GM12891 (cell line): ENCODE data around the gene RBM46.
"Not testable (repeated sequence)": the region's sequence is repeated elsewhere in the genome, so short reads cannot be mapped to it uniquely, and the experiment has no call there.

Experiments
- DNase-seq: peaks from one replicate; pipeline ENCODE4 v3.0.0; 2011; ENCODE audit warnings: low spot score; ENCODE audit not compliant: insufficient read length
- FAIRE-seq: peaks from 2 replicates; lab custom pipeline; 2011; peaks lifted over from hg19 to GRCh38; lab: Jason Lieb, UNC
- PAX5 ChIP-seq: IDR thresholded peaks from 2 replicates; pipeline ENCODE4 v1.6.1; 2011; ENCODE audit warnings: low read length, moderate library complexity, mild to moderate bottlenecking; ENCODE audit not compliant: insufficient read depth, severe bottlenecking
- POLR2A ChIP-seq: IDR thresholded peaks from 2 replicates; pipeline ENCODE4 v1.6.1; 2011; ENCODE audit warnings: low read depth, low read length, control low read depth
- POLR2AphosphoS5 ChIP-seq: IDR thresholded peaks from 2 replicates; pipeline ENCODE4 v1.6.1; 2011; ENCODE audit warnings: low read depth, low read length, control low read depth
- POU2F2 ChIP-seq: IDR thresholded peaks from 2 replicates; pipeline ENCODE4 v1.6.1; 2011; ENCODE audit warnings: low read depth, mild to moderate bottlenecking, control low read depth, low read length, moderate library complexity
- SPI1 ChIP-seq: IDR thresholded peaks from 2 replicates; pipeline ENCODE4 v1.6.1; 2011; ENCODE audit warnings: low read depth, low read length, control low read depth
- TAF1 ChIP-seq: IDR thresholded peaks from 2 replicates; pipeline ENCODE4 v1.6.1; 2011; ENCODE audit warnings: low read depth, low read length, control low read depth

The RBM46 gene

GRCh38 chr4:154822775-154823174, 41.7 kb downstream of the RBM46 start:
- FAIRE-seq (no peak), DNase-seq (no peak)
- TF ChIP-seq PAX5, result no peak
- no peak for TF ChIP-seq POLR2AphosphoS5
- TF ChIP-seq POLR2A, result no peak
- no peak for TF ChIP-seq SPI1
- no peak for TF ChIP-seq TAF1
- no peak for TF ChIP-seq POU2F2

- FAIRE-seq, result no peak
- no peak for DNase-seq
- TF ChIP-seq POLR2A (no peak), PAX5 (no peak), TAF1 (no peak), POLR2AphosphoS5 (no peak), POU2F2 (no peak), SPI1 (no peak)
These were observed 55.0 kb downstream of the RBM46 start for GRCh38 chr4:154836030-154836429.

GRCh38 chr4:154836513-154836912, 55.4 kb downstream of the RBM46 start:
- no peak for DNase-seq
- FAIRE-seq, result no peak
- TF ChIP-seq POLR2A (no peak), POU2F2 (no peak), PAX5 (no peak), SPI1 (no peak), TAF1 (no peak), POLR2AphosphoS5 (no peak)

GRCh38 chr4:154838155-154838554, 57.1 kb downstream of the RBM46 start:
- FAIRE-seq (no peak), DNase-seq (no peak)
- no peak for TF ChIP-seq TAF1

GRCh38 chr4:154838694-154839093, 57.6 kb downstream of the RBM46 start:
- no peak for TF ChIP-seq TAF1
- TF ChIP-seq POU2F2, result no peak
- no peak for TF ChIP-seq POLR2AphosphoS5
- no peak for TF ChIP-seq POLR2A
- no peak for TF ChIP-seq PAX5
- TF ChIP-seq SPI1, result no peak
- DNase-seq (no peak), FAIRE-seq (no peak)

- FAIRE-seq (no peak), DNase-seq (no peak)
- TF ChIP-seq SPI1 (no peak), POU2F2 (no peak), TAF1 (no peak)
These were observed 73.3 kb downstream of the RBM46 start for GRCh38 chr4:154854362-154854761.

- no peak for TF ChIP-seq POLR2A
- no peak for TF ChIP-seq POLR2AphosphoS5
- TF ChIP-seq TAF1, result no peak
- no peak for TF ChIP-seq SPI1
- no peak for TF ChIP-seq PAX5
- TF ChIP-seq POU2F2, result no peak
- DNase-seq (no peak), FAIRE-seq (no peak)
These were observed 77.1 kb downstream of the RBM46 start for GRCh38 chr4:154858166-154858565.

- TF ChIP-seq TAF1 (no peak), POLR2AphosphoS5 (no peak), POU2F2 (no peak), POLR2A (no peak), SPI1 (no peak), PAX5 (no peak)
- FAIRE-seq (no peak), DNase-seq (no peak)
These were observed 87.5 kb downstream of the RBM46 start for GRCh38 chr4:154868414-154869194.

- FAIRE-seq, result no peak
- TF ChIP-seq PAX5, result no peak
- TF ChIP-seq POLR2AphosphoS5, result no peak
- TF ChIP-seq POLR2A, result no peak
- TF ChIP-seq SPI1, result no peak
- no peak for TF ChIP-seq TAF1
- TF ChIP-seq POU2F2, result no peak
- DNase-seq, result no peak
These were observed 88.2 kb downstream of the RBM46 start for GRCh38 chr4:154869301-154869700.

GRCh38 chr4:154872198-154872597, 91.1 kb downstream of the RBM46 start:
- TF ChIP-seq POLR2A (no peak), TAF1 (no peak), POU2F2 (no peak), POLR2AphosphoS5 (no peak)
- no peak for FAIRE-seq
- DNase-seq, result no peak

- DNase-seq, FAIRE-seq: not testable (repeated sequence)
These were observed 93.0 kb downstream of the RBM46 start for GRCh38 chr4:154874049-154874448.
